H1 (cell line): ENCODE data around the gene CCNT1. TPM values are rescaled to one million over a fixed set of nuclear protein-coding genes. Genes with fewer than 3 reads are reported as not detected.

Source experiments
- polyA plus RNA-seq, 7 experiments: library from polyadenylated mRNA; depleted of rRNA in 3 of 7; stranded (reverse) in 5 of 7; unstranded in 2 of 7; fragments of >200 nt in 5 of 7; fragments of 200-250 nt in 2 of 7; gene quantifications; 1 replicate in 5 of 7; 2 replicates in 1 of 7; 4 replicates in 1 of 7; pipeline versions ENCODE4 v1.2.1 to v1.2.3, GENCODE V29; 2011 to 2013; ENCODE audit warnings: missing spikeins in 2 of 7, mixed read lengths in 2 of 7
- total RNA-seq: library from RNA; stranded (reverse); fragmentation: NEBNext Ultra II Directional; extraction: Animal tissue kit (Norgen Biotek cat#: 25700); gene quantifications from 2 replicates; pipeline ENCODE4 v1.2.1, GENCODE V29; 2021
- TF ChIP-seq, protein P1 (sequence below), 3 experiments: IDR thresholded peaks; 1 replicate in 2 of 3; 2 replicates in 1 of 3; pipeline versions ENCODE4 v1.5.1 to v1.6.1; 2011; ENCODE audit warnings: low read length in 3 of 3, mild to moderate bottlenecking in 3 of 3, inconsistent platforms in 2 of 3, low read depth in 1 of 3, moderate library complexity in 1 of 3; ENCODE audit not compliant: insufficient read depth in 1 of 3; ENCODE audit errors: control extremely low read depth in 1 of 3

The CCNT1 gene
- total and polyA plus RNA-seq, 2 of the 8 experiments (the other 6 are each of a cell fraction or from before 2014, with no cell fraction given): 13.2 to 45.9 TPM

DNA sequence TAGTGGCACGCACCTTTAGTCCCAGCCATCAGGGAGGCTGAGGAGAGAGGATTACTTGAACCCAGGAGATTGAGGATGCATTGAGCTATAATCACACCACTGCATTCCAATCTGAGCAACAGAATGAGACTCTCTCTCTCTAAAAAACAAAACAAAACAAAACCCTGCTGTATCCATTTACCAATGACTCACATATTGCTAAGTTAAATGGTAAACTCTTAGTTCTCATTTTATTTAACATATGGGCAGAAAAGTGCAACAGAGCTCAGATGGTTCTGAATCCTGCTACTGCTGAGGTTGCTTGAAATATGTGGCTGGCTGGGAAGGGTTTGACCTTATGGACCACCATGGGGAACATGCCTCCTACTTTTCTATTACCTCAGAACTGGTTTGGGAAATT, 33.7 kb upstream of the CCNT1 start (continued):
- TF ChIP-seq, protein P1, sequence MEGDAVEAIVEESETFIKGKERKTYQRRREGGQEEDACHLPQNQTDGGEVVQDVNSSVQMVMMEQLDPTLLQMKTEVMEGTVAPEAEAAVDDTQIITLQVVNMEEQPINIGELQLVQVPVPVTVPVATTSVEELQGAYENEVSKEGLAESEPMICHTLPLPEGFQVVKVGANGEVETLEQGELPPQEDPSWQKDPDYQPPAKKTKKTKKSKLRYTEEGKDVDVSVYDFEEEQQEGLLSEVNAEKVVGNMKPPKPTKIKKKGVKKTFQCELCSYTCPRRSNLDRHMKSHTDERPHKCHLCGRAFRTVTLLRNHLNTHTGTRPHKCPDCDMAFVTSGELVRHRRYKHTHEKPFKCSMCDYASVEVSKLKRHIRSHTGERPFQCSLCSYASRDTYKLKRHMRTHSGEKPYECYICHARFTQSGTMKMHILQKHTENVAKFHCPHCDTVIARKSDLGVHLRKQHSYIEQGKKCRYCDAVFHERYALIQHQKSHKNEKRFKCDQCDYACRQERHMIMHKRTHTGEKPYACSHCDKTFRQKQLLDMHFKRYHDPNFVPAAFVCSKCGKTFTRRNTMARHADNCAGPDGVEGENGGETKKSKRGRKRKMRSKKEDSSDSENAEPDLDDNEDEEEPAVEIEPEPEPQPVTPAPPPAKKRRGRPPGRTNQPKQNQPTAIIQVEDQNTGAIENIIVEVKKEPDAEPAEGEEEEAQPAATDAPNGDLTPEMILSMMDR (IDR thresholded peaks at IDR 0.05; ENCODE audit: control extremely low read depth in 1 of 3, insufficient read depth in 1 of 3, low read depth in 1 of 3, low read length in 3 of 3): no peak
